HepG2 (cell line): ENCODE data around the gene SCAND1. TPM values are rescaled to one million over a fixed set of nuclear protein-coding genes. Genes with fewer than 3 reads are reported as not detected.
A peak's percentile ranks its signal among the peaks of the same experiment; 100 is the strongest.

ENCODE experiments used
- ARNT ChIP-seq: fragments of 450-650 bp; IDR thresholded peaks from 2 replicates; pipeline ENCODE4 v1.6.1; 2017
- ATF4 ChIP-seq, 2 experiments: fragments of 450-650 bp in 1 of 2; sonication (generic) in 1 of 2; formaldehyde crosslinking; IDR thresholded peaks; 2 replicates each; pipeline versions ENCODE4 v1.5.0 to v1.8.0; 2020 to 2022; ENCODE audit warnings: mild to moderate bottlenecking in 1 of 2, missing genetic modification reagents in 1 of 2
- CEBPG ChIP-seq: IDR thresholded peaks from 2 replicates; pipeline ENCODE4 v1.6.1; 2016
- DMTF1 ChIP-seq: sonication (generic); formaldehyde crosslinking; IDR thresholded peaks from 2 replicates; pipeline ENCODE4 v1.4.0; 2020; ENCODE audit warnings: mild to moderate bottlenecking, missing genetic modification reagents
- GATAD2A ChIP-seq: IDR thresholded peaks from 2 replicates; pipeline ENCODE4 v1.6.1; 2016
- HNF4G ChIP-seq, 2 experiments: sonication (generic) in 1 of 2; formaldehyde crosslinking in 1 of 2; IDR thresholded peaks; 2 replicates each; pipeline versions ENCODE4 v1.4.0 to v1.6.1; 2011 to 2020; ENCODE audit warnings: borderline replicate concordance in 2 of 2, low read depth in 2 of 2, mild to moderate bottlenecking in 2 of 2, low read length in 1 of 2, missing genetic modification reagents in 1 of 2, moderate library complexity in 1 of 2
- LCORL ChIP-seq, 2 experiments: fragments of 450-650 bp in 1 of 2; sonication (generic) in 1 of 2; formaldehyde crosslinking in 1 of 2; IDR thresholded peaks; 2 replicates each; pipeline versions ENCODE4 v1.5.0 to v1.6.1; 2017 to 2020; ENCODE audit warnings: antibody characterized with exemption in 1 of 2, missing genetic modification reagents in 1 of 2
- MATR3 ChIP-seq: sonication (generic); formaldehyde crosslinking; IDR thresholded peaks from 2 replicates; pipeline ENCODE4 v1.4.0; 2020; ENCODE audit warnings: missing genetic modification reagents
- MAX ChIP-seq: IDR thresholded peaks from 2 replicates; pipeline ENCODE4 v1.6.1; 2012; ENCODE audit warnings: inconsistent platforms
- MIER3 ChIP-seq: IDR thresholded peaks from 2 replicates; pipeline ENCODE4 v1.6.1; 2016; ENCODE audit warnings: missing compliant biosample characterization, borderline replicate concordance
- MYNN ChIP-seq: sonication (generic); formaldehyde crosslinking; IDR thresholded peaks from 2 replicates; pipeline ENCODE4 v1.4.0; 2020; ENCODE audit warnings: mild to moderate bottlenecking, low read depth, missing genetic modification reagents
- NFYC ChIP-seq: IDR thresholded peaks from 2 replicates; pipeline ENCODE4 v1.6.1; 2016; ENCODE audit warnings: missing genetic modification reagents, missing compliant biosample characterization
- NKX3-1 ChIP-seq: sonication (generic); formaldehyde crosslinking; IDR thresholded peaks from 2 replicates; pipeline ENCODE4 v1.5.0; 2020; ENCODE audit warnings: missing genetic modification reagents
- SNAPC5 ChIP-seq: sonication (generic); formaldehyde crosslinking; IDR thresholded peaks from 2 replicates; pipeline ENCODE4 v1.8.1; 2023; ENCODE audit warnings: mild to moderate bottlenecking, missing genetic modification reagents, borderline replicate concordance
- SP4 ChIP-seq: sonication (generic); formaldehyde crosslinking; IDR thresholded peaks from 2 replicates; pipeline ENCODE4 v1.8.1; 2023; ENCODE audit warnings: mild to moderate bottlenecking, missing genetic modification reagents
- TBL1XR1 ChIP-seq: fragments of 150-350 bp; IDR thresholded peaks from 2 replicates; pipeline ENCODE4 v1.6.1; 2014; ENCODE audit warnings: borderline replicate concordance, low read length; ENCODE audit not compliant: partially characterized antibody
- TBP ChIP-seq: sonication (generic); formaldehyde crosslinking; IDR thresholded peaks from 2 replicates; pipeline ENCODE4 v1.5.0; 2020; ENCODE audit warnings: missing genetic modification reagents
- XRCC5 ChIP-seq: fragments of 200-400 bp; formaldehyde crosslinking; optimal IDR thresholded peaks from 2 replicates; pipeline ENCODE3; 2017; ENCODE audit warnings: mild to moderate bottlenecking, low read length
- ZFP36L1 ChIP-seq: sonication (generic); formaldehyde crosslinking; IDR thresholded peaks from 2 replicates; pipeline ENCODE4 v1.8.0; 2022; ENCODE audit warnings: mild to moderate bottlenecking, missing genetic modification reagents, moderate library complexity
- ZFY ChIP-seq: sonication (generic); formaldehyde crosslinking; IDR thresholded peaks from 2 replicates; pipeline ENCODE4 v1.4.0; 2020; ENCODE audit warnings: missing genetic modification reagents
- ZMYM4 ChIP-seq: sonication (generic); formaldehyde crosslinking; IDR thresholded peaks from 2 replicates; pipeline ENCODE4 v1.8.1; 2023; ENCODE audit warnings: mild to moderate bottlenecking, missing genetic modification reagents
- ZNF569 ChIP-seq: sonication (generic); formaldehyde crosslinking; IDR thresholded peaks from 2 replicates; pipeline ENCODE4 v1.5.0; 2020; ENCODE audit warnings: mild to moderate bottlenecking, missing genetic modification reagents, moderate library complexity, borderline replicate concordance
- ZNF850 ChIP-seq: sonication (generic); formaldehyde crosslinking; conservative IDR thresholded peaks from 2 replicates; pipeline ENCODE4 v1.9.0; 2021; ENCODE audit warnings: mild to moderate bottlenecking, missing genetic modification reagents
- polyA plus RNA-seq, 8 experiments: library from polyadenylated mRNA; depleted of rRNA in 3 of 8; stranded (reverse) in 7 of 8; unstranded in 1 of 8; fragments of >200 nt; fragmentation: Illumina TruSeq in 4 of 8; extraction: Trizol in 4 of 8; gene quantifications; 2 replicates each; pipeline versions ENCODE4 v1.2.1 to v1.2.3, GENCODE V29; 2011 to 2016; ENCODE audit warnings: low read depth in 4 of 8, missing spikeins in 1 of 8, mixed read lengths in 1 of 8; ENCODE audit not compliant: insufficient read depth in 1 of 8
- total RNA-seq, 5 experiments: library from RNA; depleted of rRNA; stranded (reverse); fragments of >200 nt; fragmentation: Illumina TruSeq; extraction: Trizol; gene quantifications; 2 replicates each; pipeline ENCODE4 v1.2.3, GENCODE V29; 2016; ENCODE audit warnings: low read depth in 1 of 5
- TF ChIP-seq, protein P1 (sequence below): sonication (generic); formaldehyde crosslinking; IDR thresholded peaks from 2 replicates; pipeline ENCODE4 v1.4.0; 2020; ENCODE audit warnings: missing genetic modification reagents, borderline replicate concordance
- TF ChIP-seq, protein P2 (sequence below): IDR thresholded peaks from 2 replicates; pipeline ENCODE4 v1.6.1; 2016

The SCAND1 gene
- total and polyA plus RNA-seq, 2 of the 13 experiments (the other 11 are each of a cell fraction or from before 2014, with no cell fraction given): 19.3 to 109 TPM

- no peak for TF ChIP-seq MYNN
- TF ChIP-seq TBP (CRISPR knock-in tag): no peak
- no peak for TF ChIP-seq SP4
- TF ChIP-seq, protein P1, sequence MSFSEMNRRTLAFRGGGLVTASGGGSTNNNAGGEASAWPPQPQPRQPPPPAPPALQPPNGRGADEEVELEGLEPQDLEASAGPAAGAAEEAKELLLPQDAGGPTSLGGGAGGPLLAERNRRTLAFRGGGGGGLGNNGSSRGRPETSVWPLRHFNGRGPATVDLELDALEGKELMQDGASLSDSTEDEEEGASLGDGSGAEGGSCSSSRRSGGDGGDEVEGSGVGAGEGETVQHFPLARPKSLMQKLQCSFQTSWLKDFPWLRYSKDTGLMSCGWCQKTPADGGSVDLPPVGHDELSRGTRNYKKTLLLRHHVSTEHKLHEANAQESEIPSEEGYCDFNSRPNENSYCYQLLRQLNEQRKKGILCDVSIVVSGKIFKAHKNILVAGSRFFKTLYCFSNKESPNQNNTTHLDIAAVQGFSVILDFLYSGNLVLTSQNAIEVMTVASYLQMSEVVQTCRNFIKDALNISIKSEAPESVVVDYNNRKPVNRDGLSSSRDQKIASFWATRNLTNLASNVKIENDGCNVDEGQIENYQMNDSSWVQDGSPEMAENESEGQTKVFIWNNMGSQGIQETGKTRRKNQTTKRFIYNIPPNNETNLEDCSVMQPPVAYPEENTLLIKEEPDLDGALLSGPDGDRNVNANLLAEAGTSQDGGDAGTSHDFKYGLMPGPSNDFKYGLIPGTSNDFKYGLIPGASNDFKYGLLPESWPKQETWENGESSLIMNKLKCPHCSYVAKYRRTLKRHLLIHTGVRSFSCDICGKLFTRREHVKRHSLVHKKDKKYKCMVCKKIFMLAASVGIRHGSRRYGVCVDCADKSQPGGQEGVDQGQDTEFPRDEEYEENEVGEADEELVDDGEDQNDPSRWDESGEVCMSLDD: no peak
- TF ChIP-seq, protein P2, sequence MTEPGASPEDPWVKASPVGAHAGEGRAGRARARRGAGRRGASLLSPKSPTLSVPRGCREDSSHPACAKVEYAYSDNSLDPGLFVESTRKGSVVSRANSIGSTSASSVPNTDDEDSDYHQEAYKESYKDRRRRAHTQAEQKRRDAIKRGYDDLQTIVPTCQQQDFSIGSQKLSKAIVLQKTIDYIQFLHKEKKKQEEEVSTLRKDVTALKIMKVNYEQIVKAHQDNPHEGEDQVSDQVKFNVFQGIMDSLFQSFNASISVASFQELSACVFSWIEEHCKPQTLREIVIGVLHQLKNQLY: peak; percentile 47; the same call in 1 of the 2 replicates
- TF ChIP-seq GATAD2A (CRISPR knock-in tag): no peak
- no peak for TF ChIP-seq MIER3 (CRISPR knock-in tag)
- TF ChIP-seq DMTF1 (CRISPR knock-in tag): no peak
- 0 out of 2 replicates have a peak, but pooled peaks have one; percentile 31 for TF ChIP-seq MAX
- TF ChIP-seq NKX3-1 (CRISPR knock-in tag): no peak
- no peak for TF ChIP-seq ZFY (CRISPR knock-in tag)
- no peak for TF ChIP-seq ZFP36L1 (CRISPR knock-in tag)
- TF ChIP-seq NFYC (CRISPR knock-in tag): no peak
- TF ChIP-seq TBL1XR1: no peak
- TF ChIP-seq CEBPG (CRISPR knock-in tag): no peak
- TF ChIP-seq ZNF850 (CRISPR knock-in tag): no peak
- no peak for TF ChIP-seq ARNT
- TF ChIP-seq HNF4G (IDR thresholded peaks at IDR 0.05; ENCODE audit: borderline replicate concordance, low read depth, low read length): no peak
- TF ChIP-seq HNF4G (CRISPR knock-in tag; IDR thresholded peaks at IDR 0.05; ENCODE audit: borderline replicate concordance, low read depth): no peak
- TF ChIP-seq SNAPC5 (CRISPR knock-in tag): no peak
- TF ChIP-seq ATF4 (CRISPR knock-in tag; IDR thresholded peaks at IDR 0.05): no peak
- no peak for TF ChIP-seq MATR3 (CRISPR knock-in tag)
- TF ChIP-seq ZMYM4 (CRISPR knock-in tag): 0 out of 2 replicates have a peak, but pooled peaks have one; percentile 34
- no peak for TF ChIP-seq ZNF569 (CRISPR knock-in tag)
- TF ChIP-seq XRCC5: peak; percentile 93
- no peak for TF ChIP-seq LCORL (IDR thresholded peaks at IDR 0.05)
- TF ChIP-seq LCORL (CRISPR knock-in tag; IDR thresholded peaks at IDR 0.05): no peak
Observed at GRCh38 chr20:35947489-35947888, 6.8 kb downstream of the SCAND1 start (continued).
